Esophagus (tissue), 2 donors: ENCODE results near the gene TSHZ3. TPM values are rescaled to one million over a fixed set of nuclear protein-coding genes. Genes with fewer than 3 reads are reported as not detected.

ENCODE experiments used
- H3K27ac ChIP-seq, 2 donors: one replicate each; pipeline ENCODE4 v1.5.1; 2013; ENCODE audit warnings: low read depth in 2 of 2, mild to moderate bottlenecking in 2 of 2, inconsistent platforms in 1 of 2, low read length in 1 of 2, moderate library complexity in 1 of 2
- H3K27me3 ChIP-seq, 2 donors: one replicate each; pipeline ENCODE4 v1.6.1; 2013; ENCODE audit warnings: low read length in 2 of 2, control low read depth in 1 of 2, mild to moderate bottlenecking in 1 of 2; ENCODE audit not compliant: insufficient read depth in 2 of 2, control insufficient read depth in 1 of 2
- H3K36me3 ChIP-seq, 2 donors: one replicate each; pipeline ENCODE4 v1.6.1; 2013; ENCODE audit warnings: low read length in 1 of 2; ENCODE audit not compliant: control insufficient read depth in 2 of 2, insufficient read depth in 2 of 2
- H3K4me1 ChIP-seq, 2 donors: one replicate each; pipeline ENCODE4 v1.6.1; 2013; ENCODE audit warnings: low read length in 1 of 2; ENCODE audit not compliant: control insufficient read depth in 2 of 2, insufficient read depth in 2 of 2
- H3K4me3 ChIP-seq, 2 donors: one replicate each; pipeline ENCODE4 v1.5.1; 2013; ENCODE audit warnings: low read length in 2 of 2, mild to moderate bottlenecking in 2 of 2, low read depth in 1 of 2, moderate library complexity in 1 of 2
- H3K9me3 ChIP-seq, 2 donors: one replicate each; pipeline ENCODE4 v1.6.1; 2013; ENCODE audit warnings: mild to moderate bottlenecking in 2 of 2, low read depth in 1 of 2, low read length in 1 of 2, moderate library complexity in 1 of 2; ENCODE audit not compliant: control insufficient read depth in 2 of 2, insufficient read depth in 1 of 2
- WGBS, 2 donors: extraction: QIAGEN DNeasy Blood & Tissue Kit; methylation state at CpG; one replicate each; pipeline ENCODE4 v1.1.7; 2013; 5-methylcytosine and 5-hydroxymethylcytosine counted together
- polyA plus RNA-seq, 2 donors: library from polyadenylated mRNA; stranded (reverse); fragments of 200-250 nt; gene quantifications; one replicate each; pipeline ENCODE4 v1.2.3, GENCODE V29; 2013
- donor health status: healthy with polysubstance abuse.
- donor health status: Bipolar disorder and iron deficiency.

The TSHZ3 gene
- polyA plus RNA-seq, 2 donors = 1.2 to 1.9 TPM

GRCh38 chr19:31340042-31341025, 8.9 kb downstream of the TSHZ3 start:
- Histone ChIP-seq H3K27me3 (no peaks in the 10 kb centered on the region), H3K9me3 (no peaks in the 10 kb centered on the region), H3K4me1 (no peaks in the 10 kb centered on the region), H3K4me3 (no peak overlapping the region), H3K36me3 (no peaks in the 10 kb centered on the region), H3K27ac (peak overlapping the region in 1 of 2 donors; percentile 15)
- 40 to 45% methylated on average over 14 of the region's 14 CpGs for WGBS, 2 donors

- 37 to 40% methylated on average over 5 of the region's 5 CpGs for WGBS, 2 donors
- Histone ChIP-seq H3K4me1 (no peaks in the 10 kb centered on the region), H3K27ac (peak overlapping the region in 1 of 2 donors; percentile 52)
Observed at GRCh38 chr19:31339411-31339810, 9.8 kb downstream of the TSHZ3 start.

GRCh38 chr19:31338069-31338776, 11.0 kb downstream of the TSHZ3 start:
- 49 to 59% methylated on average over 10 of the region's 10 CpGs for WGBS, 2 donors
- no peak overlapping the region for H3K4me3 ChIP-seq
- H3K36me3 ChIP-seq = no peaks in the 10 kb centered on the region
- peak overlapping the region; percentile 12 to 70 for H3K27ac ChIP-seq
- H3K4me1 ChIP-seq = peaks cover 0 to under 1% of the 10 kb centered on the region in 2 donors
- no peaks in the 10 kb centered on the region for H3K9me3 ChIP-seq
- H3K27me3 ChIP-seq = no peaks in the 10 kb centered on the region

More at GRCh38 chr19:31339411-31339810, 9.8 kb downstream of the TSHZ3 start:
- Histone ChIP-seq H3K36me3 (no peaks in the 10 kb centered on the region), H3K27me3 (no peaks in the 10 kb centered on the region), H3K4me3 (no peak overlapping the region), H3K9me3 (no peaks in the 10 kb centered on the region)

- Histone ChIP-seq H3K4me1 (peaks cover 0 to 2% of the 10 kb centered on the region in 2 donors), H3K27me3 (no peaks in the 10 kb centered on the region), H3K27ac (no peak overlapping the region), H3K36me3 (no peaks in the 10 kb centered on the region), H3K9me3 (no peaks in the 10 kb centered on the region), H3K4me3 (no peak overlapping the region)
- WGBS, 2 donors = 75 to 83% methylated on average over 7 of the region's 7 CpGs
Observed at GRCh38 chr19:31337008-31337914, 12.0 kb downstream of the TSHZ3 start.

GRCh38 chr19:31335716-31336115, 13.5 kb downstream of the TSHZ3 start:
- Histone ChIP-seq H3K27me3 (no peaks in the 10 kb centered on the region), H3K9me3 (no peaks in the 10 kb centered on the region), H3K4me1 (peaks cover 0 to 5% of the 10 kb centered on the region in 2 donors), H3K27ac (no peak overlapping the region), H3K4me3 (no peak overlapping the region), H3K36me3 (no peaks in the 10 kb centered on the region)
- 84 to 87% methylated on average over 6 of the region's 6 CpGs for WGBS, 2 donors

- H3K4me1 ChIP-seq = peaks cover 4 to 10% of the 10 kb centered on the region in 2 donors
- H3K27ac ChIP-seq = no peak overlapping the region
- no peak overlapping the region for H3K4me3 ChIP-seq
- H3K36me3 ChIP-seq = no peaks in the 10 kb centered on the region
- WGBS, 2 donors = 89 to 90% methylated on average over 12 of the region's 12 CpGs
- H3K27me3 ChIP-seq = no peaks in the 10 kb centered on the region
- H3K9me3 ChIP-seq = no peaks in the 10 kb centered on the region
Observed at GRCh38 chr19:31334849-31335624, 14.2 kb downstream of the TSHZ3 start.

- H3K4me3 ChIP-seq = no peak overlapping the region
- H3K27ac ChIP-seq = no peak overlapping the region
- 87 to 88% methylated on average over 7 of the region's 7 CpGs for WGBS, 2 donors
- H3K27me3 ChIP-seq = no peaks in the 10 kb centered on the region
- H3K36me3 ChIP-seq = no peaks in the 10 kb centered on the region
- peaks cover 4 to 10% of the 10 kb centered on the region in 2 donors for H3K4me1 ChIP-seq
- H3K9me3 ChIP-seq = no peaks in the 10 kb centered on the region
Observed at GRCh38 chr19:31334101-31334848, 15.0 kb downstream of the TSHZ3 start.

- Histone ChIP-seq H3K27me3 (no peaks in the 10 kb centered on the region), H3K4me3 (no peak overlapping the region), H3K36me3 (no peaks in the 10 kb centered on the region), H3K4me1 (peaks cover 4 to 10% of the 10 kb centered on the region in 2 donors), H3K9me3 (no peaks in the 10 kb centered on the region), H3K27ac (no peak overlapping the region)
- 71 to 76% methylated on average over 8 of the region's 8 CpGs for WGBS, 2 donors
Observed at GRCh38 chr19:31332096-31332495, 17.1 kb downstream of the TSHZ3 start.
